GM18502 (cell line): Measurements from ENCODE around the gene DYRK1A.

ENCODE experiments used
- ATAC-seq: cut with Tn5 transposase; IDR thresholded peaks from one replicate; pipeline ENCODE4 v1.9.1; 2021; ENCODE audit warnings: mild to moderate bottlenecking; ENCODE audit not compliant: unreplicated experiment, poor library complexity

The DYRK1A gene

GRCh38 chr21:37472581-37472980, 106.0 kb downstream of the DYRK1A start:
- ATAC-seq: no peak

GRCh38 chr21:37473491-37473890, 106.9 kb downstream of the DYRK1A start:
- ATAC-seq: no peak

GRCh38 chr21:37474342-37474741, 107.8 kb downstream of the DYRK1A start:
- no peak for ATAC-seq

GRCh38 chr21:37475186-37475868, 108.8 kb downstream of the DYRK1A start:
- ATAC-seq: no peak

- ATAC-seq: no peak
Measured at GRCh38 chr21:37478794-37479193, 112.2 kb downstream of the DYRK1A start.

GRCh38 chr21:37483776-37484175, 117.2 kb downstream of the DYRK1A start:
- ATAC-seq: no peak

- ATAC-seq: no peak
Measured at GRCh38 chr21:37484535-37485474, 118.2 kb downstream of the DYRK1A start.

GRCh38 chr21:37489553-37489952, 123.0 kb downstream of the DYRK1A start:
- ATAC-seq: no peak

- ATAC-seq: no peak
Measured at GRCh38 chr21:37490084-37490483, 123.5 kb downstream of the DYRK1A start.

GRCh38 chr21:37496972-37497371, 130.4 kb downstream of the DYRK1A start:
- ATAC-seq: no peak

- no peak for ATAC-seq
Measured at GRCh38 chr21:37498664-37499063, 132.1 kb downstream of the DYRK1A start.

- ATAC-seq: no peak
Measured at GRCh38 chr21:37502947-37503346, 136.4 kb downstream of the DYRK1A start.

GRCh38 chr21:37503848-37504467, 137.4 kb downstream of the DYRK1A start:
- ATAC-seq: no peak

- no peak for ATAC-seq
Measured at GRCh38 chr21:37505963-37506362, 139.4 kb downstream of the DYRK1A start.

- ATAC-seq: no peak
Measured at GRCh38 chr21:37507716-37508115, 141.1 kb downstream of the DYRK1A start.

GRCh38 chr21:37508341-37508740, 141.8 kb downstream of the DYRK1A start:
- ATAC-seq: no peak

- ATAC-seq: no peak
Measured at GRCh38 chr21:37509802-37510393, 143.3 kb downstream of the DYRK1A start.

- no peak for ATAC-seq
Measured at GRCh38 chr21:37511848-37512247, 145.3 kb downstream of the DYRK1A start.

- ATAC-seq: no peak
Measured at GRCh38 chr21:37513383-37513782, 146.8 kb downstream of the DYRK1A start.

GRCh38 chr21:37514038-37514667, 147.6 kb downstream of the DYRK1A start:
- ATAC-seq: no peak
